ENCODE measurements around the gene STX10.

The STX10 gene

DNA sequence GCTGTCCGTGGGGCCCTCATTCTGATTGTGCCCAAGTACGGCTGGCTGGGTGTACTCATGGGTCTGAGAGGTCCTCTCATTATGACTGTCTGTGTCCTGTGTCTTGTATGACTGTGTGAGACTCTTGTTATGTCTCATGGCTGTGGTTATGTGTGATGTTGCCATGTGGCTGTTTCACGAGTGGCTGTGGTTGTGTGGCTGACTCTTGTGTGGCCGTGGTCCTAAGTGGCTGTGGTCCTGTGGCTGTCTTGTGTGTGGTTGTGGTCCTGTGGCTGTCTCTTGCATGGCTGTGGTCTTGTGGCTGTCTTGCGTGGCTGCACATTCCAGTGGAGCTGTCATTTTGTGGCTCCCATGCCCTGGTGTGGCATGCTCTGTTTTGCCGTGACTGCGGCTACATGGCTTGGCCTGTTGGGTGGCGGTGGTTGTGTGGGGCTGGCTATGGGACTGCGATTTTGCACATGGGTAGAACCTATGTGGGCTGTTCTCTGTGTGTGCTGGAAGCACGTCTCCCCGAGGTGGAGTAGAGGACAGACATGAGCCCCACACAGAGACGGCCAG lies 50.1 kb downstream of the STX10 start:
- DNase-seq (ENCODE audit: low read depth): no peak

DNA sequence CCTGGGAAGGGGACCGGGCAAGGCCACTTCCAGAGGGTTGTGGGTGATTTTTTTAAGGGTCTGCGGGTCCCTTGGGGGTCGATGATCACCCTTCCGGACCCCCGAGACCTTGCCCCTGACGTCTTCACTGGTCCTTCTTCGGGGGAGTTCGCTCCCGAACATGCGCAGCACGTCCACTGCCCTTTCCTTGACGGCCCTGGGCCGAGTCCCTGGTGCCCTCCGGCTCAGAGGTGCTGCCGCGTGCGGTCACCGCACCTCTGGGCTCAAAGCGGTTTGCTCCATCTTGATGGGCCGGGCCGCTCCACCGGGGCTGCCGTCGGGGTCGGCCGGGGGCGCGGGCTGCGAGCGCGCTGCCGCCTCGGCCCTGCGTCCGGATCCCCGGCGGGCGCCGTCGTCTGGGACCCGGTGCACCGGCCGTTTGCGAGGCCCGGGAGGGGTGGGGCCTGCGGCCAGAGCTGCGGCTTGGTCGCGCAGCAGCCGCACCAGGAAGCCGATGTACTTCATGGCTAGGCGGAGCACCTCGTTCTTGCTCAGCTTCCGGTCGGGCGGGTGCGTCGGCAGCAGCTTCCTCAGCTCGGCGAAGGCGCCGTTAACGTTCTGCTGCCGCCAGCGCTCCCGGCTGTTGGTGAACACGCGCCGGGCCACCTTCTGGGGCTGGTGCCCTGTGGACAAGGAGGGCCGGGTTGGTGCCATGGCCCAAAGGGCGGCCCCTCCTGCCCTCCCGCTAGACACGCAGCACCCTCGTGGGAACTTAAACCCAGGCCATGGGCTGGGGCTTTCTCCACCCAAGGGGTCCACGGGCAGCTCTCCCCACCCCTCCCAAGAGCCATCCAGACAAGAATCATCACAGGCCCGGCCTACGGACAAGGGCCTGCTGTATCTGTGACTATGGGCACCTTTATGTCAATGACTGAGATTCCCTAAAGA lies 50.8 kb downstream of the STX10 start:
- peak; percentile 68 for DNase-seq (ENCODE audit: low read depth)

DNA sequence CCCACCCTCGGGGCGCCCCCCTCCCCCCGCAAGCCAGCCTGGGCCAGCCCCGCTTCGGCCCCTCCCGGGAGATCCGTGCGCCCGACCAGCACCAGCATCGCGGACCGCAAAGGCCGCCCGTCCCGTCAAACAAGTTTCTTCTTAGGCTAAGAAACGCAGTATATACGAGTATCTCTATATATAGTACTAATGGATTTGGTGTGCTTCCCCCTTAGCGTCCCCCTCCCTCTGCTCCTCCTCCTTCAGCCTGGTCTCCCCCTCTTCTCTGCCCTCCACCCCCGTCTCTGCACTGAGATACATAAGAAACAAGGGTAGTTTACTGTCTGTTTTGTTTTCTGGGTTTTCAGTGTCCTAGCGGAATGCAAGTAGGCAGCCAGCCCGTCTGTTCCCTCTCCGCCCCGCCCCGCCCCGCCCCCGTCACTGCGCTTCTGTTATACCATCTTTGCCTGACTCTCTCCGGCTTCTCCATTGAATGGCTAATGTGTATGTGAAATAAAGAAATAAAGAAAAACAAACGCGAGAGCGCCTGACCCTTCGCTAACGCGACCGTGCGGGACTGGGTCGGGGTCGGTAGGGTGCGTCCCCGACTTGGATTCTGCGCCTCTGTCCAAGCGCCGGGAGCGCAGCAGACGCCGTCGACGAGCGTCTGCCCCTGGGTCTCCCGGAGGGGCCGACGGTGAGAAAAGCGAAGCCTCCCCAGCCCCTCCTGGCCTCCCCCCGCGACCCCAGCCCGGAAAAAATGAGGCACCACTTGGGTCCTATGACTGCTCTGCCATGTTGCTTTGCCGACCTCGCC lies 51.7 kb downstream of the STX10 start:
- no peak for DNase-seq (ENCODE audit: low read depth)

DNA sequence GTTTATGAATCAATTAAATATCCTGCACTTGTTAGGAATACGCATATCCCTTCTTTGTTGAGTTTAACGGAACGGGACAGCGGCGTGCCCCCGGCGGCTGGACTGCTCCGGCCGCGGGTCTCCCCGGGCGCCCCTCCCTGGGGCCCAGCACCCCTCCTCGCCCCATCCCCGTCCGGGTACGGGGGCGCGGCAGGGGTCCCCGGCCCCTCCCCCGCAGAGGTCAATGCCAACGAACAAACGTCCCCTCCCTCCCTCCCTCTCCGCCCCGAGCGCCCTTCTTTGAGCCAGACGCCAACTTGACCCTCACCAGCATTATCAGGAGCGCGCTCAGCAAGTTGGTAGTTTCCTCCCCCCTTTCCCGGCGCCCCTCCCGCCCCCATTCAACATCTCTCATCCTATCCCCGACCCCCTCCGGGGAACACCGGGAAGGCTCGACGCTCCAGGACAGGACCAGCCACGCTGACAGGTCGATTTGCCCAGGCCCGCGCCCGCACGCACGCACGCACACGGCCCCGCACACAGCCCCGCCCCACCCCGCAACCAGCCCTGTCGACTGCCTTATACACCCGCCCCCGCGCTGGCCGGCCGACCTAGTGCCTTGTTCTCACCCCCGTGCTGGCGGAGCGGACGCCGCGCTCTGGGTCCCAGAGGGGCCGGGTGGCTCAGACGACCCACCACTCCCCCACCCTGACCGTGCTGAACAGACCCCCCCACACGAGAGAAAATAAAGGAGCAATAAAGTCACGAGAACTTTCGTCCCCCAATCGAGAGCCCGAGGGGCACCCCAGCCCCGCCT lies 52.5 kb downstream of the STX10 start:
- DNase-seq (ENCODE audit: low read depth): no peak

DNA sequence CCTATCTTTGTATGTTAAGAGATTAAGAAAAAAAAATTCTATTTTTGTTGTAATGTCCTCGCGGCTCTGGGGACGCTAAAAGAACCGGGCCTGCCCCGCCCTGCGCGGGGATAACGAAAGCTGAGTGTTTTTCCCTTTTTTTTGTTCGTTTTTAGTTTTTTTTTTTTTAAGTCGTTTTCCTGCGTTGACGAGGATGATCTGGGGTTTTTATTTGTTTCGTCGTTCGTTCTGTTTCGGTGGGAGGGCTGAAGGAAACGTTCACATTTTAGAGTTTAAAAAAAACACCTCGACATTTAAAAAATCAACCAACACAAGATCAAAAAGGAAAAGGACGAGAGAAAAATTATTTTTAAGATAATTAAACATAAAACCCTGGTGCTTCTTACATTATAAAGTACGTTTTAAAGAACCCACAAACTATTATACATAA lies 53.1 kb downstream of the STX10 start:
- no peak for DNase-seq (ENCODE audit: low read depth)

DNA sequence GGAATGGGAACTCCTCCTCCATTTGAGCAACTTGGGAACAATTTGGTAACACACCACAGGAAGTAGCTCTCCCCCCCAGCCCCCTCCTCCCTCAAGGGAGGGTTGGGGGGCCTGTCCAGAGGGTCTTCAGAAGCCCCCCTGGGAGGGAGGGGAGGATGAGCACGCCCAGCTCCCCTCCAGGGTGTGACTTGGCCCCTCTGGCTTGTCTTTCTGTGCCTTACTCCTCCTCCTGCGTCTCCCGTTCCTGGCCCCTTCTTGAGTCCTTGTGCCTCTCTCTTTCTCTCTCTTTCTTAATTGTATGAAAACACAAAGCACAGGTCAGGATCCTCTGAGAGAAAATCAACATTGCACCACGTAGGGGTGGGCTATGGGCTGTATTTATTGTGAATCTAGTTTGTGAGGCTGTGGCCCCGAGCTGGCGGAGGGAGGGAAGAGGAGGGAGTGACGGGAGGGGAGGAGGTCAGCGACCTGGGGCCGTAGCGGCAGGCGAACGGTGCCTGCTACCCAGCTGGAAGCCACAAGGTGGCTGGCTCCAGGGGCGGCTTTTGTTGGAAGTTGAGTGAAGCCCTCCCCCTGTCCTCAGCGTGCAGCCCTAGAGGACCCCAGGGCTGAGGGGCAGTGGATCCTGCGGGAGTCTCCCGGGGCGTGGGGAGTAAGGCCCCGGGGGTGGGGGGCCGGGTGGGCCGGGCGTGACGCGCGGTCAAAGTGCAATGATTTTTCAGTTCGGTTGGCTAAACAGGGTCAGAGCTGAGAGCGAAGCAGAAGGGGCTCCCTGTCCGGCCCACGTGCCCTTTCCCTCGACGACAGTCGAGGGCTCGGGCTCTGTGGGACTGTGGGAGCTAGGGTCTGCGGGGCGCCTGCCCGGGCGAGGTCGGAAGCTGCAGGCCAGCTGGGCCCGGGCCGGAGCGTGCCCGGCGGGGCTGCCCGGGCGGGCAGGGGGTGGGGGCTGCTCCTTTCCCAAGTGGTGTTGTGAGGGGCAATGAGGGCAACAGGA lies 53.9 kb downstream of the STX10 start:
- no peak for DNase-seq (ENCODE audit: low read depth)

DNA sequence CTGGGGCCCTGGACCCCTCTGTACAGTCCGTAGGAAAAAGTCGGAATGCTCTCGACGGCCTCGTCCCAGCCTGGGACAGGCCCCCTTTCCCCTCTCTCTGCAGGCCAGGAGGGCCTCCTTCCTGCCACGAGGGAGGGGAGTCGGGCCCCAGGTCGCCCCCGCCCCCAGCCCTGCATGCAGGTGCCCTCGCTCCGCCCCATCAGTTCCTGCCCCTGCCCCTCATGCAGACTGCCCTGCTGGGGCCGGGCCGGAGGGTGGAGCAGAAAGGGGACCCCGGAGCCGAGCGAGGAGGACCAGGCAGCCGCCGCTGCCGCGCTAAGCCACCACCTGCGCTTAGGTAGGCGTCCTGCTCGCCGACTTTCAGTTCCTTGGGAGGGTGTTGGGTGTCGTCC lies 54.8 kb downstream of the STX10 start:
- DNase-seq (ENCODE audit: low read depth): no peak

DNA sequence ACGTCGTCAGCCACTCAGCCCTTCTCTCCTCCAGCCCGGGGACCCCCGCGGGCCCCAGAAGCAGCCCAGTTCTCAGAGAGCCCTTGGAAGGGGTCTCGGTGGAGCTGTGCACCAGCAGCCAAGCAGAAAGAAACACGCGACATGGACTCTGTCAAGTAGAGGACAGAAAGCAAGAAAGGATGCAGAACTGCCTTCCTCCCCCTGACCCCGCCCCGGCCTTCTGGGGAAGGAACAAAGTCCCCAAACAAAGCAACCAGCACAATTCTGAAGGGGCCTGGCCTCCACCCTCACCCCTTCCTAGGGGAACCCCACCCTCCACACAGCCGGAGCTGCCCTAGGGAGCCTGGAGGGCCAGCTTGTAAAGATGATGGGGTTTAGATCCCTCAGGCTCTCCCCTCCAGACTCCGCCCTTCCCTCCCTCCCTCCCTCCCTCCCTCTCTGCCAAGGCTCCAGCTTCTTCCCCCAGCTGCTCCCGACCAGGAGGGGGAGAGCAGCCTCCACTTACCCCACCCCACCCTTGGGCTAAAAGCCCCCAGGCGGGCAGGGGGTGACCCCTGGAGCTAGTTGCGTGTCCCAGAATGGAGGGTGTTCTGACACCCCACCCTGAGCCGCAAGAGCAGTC lies 55.3 kb downstream of the STX10 start:
- DNase-seq (ENCODE audit: low read depth): no peak

DNA sequence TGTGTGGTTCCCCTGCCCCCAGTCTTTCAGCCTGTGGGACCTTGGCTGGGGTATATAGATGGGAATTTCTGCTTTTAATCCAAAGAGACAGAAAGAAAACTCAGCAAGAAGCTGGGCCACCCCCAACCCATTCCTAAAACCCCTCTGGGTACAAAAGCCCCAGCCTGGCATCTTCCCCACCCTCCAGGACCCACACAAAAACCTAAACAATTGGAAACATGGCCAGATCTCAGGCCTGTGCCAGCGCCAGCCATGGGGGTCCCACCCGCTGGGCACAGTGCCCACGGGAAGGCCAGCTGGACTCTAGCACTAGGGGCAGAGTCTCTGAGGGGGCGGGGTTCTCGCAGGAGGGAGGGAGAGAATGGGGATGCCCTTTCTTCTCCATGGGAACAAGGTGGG lies 56.1 kb downstream of the STX10 start:
- DNase-seq (ENCODE audit: low read depth): no peak
